HG02623 (cell line): ENCODE measurements around the gene DGLUCY.
"Not testable (repeated sequence)": the region's sequence is repeated elsewhere in the genome, so short reads cannot be mapped to it uniquely, and the experiment has no call there.

Source experiments
- ATAC-seq: cut with Tn5 transposase; IDR thresholded peaks from one replicate; pipeline ENCODE4 v1.9.1; 2021; ENCODE audit warnings: moderate library complexity; ENCODE audit not compliant: unreplicated experiment

The DGLUCY gene

DNA sequence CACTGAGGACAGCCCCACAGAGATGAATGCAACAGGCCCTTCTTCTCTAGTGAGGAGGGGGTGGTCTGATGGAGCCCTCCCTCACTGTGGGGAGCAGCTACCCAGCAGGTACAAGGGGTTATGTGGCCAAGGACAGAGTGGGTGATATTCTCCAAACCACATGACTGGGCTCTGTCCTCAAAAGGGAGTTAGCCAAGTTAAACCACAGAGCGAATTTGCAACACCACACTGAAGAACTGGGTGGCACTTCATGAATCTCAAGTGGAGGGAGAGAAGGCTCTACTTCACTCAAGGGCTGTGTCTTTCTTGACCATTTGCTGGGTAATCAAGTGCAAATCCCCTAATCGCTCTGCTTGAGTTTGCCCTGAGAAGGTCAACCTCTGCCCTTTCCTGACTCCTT is 118.2 kb downstream of the DGLUCY start:
- no peak for ATAC-seq

DNA sequence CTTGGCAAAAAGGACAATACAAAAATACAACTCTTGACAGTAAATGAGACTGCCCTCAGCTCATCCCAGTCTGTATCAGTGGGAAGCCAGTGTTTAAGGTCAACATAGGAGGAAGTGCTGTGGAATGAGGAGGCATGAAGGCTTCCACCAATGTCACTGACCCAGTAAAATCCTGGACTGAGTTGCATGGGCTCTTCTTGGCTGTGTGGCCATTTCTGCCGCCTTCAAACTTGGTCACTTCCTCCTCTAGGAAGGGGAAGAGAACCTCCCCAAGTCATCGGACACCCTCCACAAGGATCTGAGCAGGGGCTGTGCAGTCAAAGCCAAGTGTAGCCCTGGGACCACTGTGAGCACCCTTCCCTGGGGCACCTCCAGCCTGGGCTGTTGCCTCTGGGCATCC is 118.7 kb downstream of the DGLUCY start:
- ATAC-seq: no peak

- ATAC-seq: no peak
Observed at GRCh38 chr14:91233936-91234790, 120.3 kb downstream of the DGLUCY start.

DNA sequence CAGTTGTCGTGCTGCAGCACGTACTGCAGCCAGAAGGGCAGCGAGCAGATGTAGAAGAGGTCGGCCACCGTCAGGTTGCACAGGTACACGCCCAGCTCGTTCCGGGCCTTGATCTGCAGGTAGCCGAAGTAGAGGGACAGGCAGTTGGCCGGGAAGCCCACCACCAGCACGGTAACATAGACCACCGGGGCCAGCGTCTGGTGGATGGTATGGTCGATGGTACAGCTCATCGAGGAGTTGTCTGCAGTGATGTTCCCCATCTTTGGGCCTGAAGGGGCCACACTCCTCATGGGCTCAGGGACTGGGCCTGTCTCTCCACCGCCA is 120.9 kb downstream of the DGLUCY start:
- ATAC-seq: no peak

GRCh38 chr14:91235841-91236240 is 122.0 kb downstream of the DGLUCY start:
- ATAC-seq: no peak

- ATAC-seq: no peak
Observed at GRCh38 chr14:91237219-91237618, 123.3 kb downstream of the DGLUCY start.

GRCh38 chr14:91238085-91238484 is 124.2 kb downstream of the DGLUCY start:
- no peak for ATAC-seq

DNA sequence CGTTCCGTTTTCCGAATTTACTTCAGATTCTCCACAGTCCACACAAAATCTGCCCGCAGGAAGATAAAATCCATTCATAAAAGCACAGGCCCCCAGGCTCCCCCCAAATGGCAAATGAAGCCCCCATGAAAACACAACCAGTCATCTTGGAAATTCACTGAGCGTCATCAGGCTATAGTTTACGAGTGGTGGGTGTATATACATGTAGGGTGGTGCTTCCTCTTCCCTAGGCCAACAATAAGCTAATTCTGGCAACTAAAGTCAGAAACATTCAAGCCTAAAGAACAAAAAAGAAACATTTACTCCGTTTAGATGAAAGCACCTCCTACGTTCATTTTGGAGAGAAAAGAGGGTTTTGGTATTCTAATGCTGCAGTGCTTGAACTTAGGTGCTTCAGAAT is 124.8 kb downstream of the DGLUCY start:
- ATAC-seq: no peak

- ATAC-seq: peak; percentile 56
Observed at GRCh38 chr14:91241863-91242262, 128.0 kb downstream of the DGLUCY start.

GRCh38 chr14:91242635-91243034 is 128.8 kb downstream of the DGLUCY start:
- ATAC-seq: no peak

DNA sequence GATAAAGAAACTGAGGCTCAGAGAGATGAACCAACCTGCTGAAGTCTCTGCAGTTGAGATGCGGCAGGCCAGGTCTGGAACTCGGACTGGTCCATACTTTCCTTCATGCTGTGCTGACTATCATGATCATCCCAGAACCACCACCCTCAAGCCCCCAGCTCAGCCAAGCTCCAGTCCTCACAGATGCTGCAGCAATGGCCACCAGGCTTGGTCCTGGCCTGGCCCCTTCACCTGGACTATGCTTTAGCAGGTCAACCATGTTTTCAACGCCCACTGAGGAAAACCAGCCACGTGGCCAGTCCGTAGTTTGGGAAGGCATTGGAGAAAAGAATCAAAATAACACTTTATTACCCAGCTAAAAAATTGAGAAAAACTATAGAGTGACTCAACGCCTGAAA is 129.2 kb downstream of the DGLUCY start:
- ATAC-seq: no peak

GRCh38 chr14:91244501-91244901 is 130.6 kb downstream of the DGLUCY start, which contains the start of gene GPR68:
Gene GPR68 (minus strand): TSS chr14:91244704. CDS start chr14:91235050, 9,654 bp downstream.
- no peak for ATAC-seq

DNA sequence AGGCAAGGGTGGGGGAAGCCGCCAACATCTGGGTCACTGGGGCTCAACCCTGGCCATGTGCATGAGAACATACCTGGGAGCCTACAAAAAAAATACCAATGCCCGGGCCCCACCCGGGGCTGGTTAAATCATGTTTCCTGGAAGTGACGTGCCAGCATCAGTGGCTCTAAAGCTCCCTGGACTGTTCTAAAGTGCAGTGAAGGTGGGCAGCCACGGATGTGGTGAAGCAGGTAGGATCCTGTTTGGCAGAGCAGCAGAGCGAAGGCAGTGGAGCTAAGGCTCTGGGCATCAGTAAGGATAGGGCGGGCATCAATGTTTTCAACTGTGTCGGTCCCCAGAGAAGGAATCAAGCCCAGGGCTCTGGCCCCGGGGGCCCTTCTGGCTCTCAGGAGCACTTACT is 131.2 kb downstream of the DGLUCY start:
- ATAC-seq: no peak

DNA sequence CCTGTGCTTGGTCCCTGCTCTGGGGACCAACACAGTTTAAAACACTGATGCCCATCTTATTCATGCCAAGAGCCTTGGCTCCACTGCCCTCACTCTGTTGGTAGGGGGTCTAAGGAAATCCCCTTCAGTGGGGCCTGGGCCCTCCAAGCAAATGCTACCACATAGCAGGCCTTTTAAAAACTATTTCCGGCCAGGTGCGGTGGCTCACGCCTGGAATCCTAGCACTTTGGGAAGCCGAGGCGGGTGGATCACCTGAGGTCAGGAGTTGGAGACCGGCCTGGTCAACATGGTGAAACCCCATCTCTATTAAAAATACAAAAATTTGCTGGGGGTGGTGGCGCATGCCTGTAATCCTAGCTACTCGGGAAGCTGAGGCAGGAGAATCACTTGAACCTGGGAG is 131.7 kb downstream of the DGLUCY start:
- not testable (repeated sequence) for ATAC-seq

- no peak for ATAC-seq
Observed at GRCh38 chr14:91246051-91246852, 132.4 kb downstream of the DGLUCY start.

- ATAC-seq: peak; percentile 73
Observed at GRCh38 chr14:91249841-91250616, 136.2 kb downstream of the DGLUCY start.

GRCh38 chr14:91250912-91251311 is 137.0 kb downstream of the DGLUCY start:
- ATAC-seq: no peak

DNA sequence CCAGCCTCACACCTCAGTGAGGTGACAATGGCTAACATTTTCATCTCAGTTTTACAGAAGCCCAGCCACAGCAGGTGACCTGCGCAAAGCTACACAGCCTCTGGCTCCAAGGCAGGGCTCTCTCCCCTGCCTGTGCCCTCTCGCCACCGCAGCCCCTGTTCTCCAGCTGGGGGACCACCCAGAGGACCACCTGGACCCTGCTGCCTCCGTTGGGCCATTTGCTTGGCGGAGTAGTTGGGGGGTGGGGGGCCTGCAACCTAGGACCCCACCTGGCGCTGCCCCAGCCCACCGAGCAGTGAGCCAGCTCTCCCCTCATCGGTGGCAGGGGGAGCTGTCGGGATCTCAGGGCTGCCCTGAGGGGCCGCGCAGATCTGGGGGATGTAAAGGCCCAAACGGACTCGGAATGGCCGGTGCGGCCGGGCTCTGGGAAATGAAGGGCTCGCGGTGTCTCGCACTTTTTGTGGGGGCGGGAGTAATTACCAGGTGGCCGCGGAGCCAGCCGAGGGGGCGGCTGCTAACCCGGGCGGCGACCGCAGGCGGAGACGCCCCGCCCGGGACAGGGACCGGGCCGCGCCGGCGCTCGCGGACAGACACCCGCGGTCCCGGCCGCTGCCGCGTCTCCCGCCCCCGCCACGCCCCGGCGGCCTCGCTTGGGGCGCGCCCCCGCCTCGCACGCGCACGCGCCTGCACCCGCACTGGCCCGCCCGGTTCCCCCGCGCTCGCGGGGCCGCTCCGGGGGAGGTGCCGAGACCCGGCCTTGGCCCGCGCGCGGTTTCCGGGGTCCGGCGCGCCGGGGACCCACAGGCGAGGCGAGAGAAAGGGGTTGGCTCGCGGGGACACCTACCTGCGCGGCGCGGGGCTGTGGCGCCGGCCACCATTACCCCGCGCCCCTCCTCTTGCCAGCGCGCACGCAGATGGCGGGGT is 139.3 kb downstream of the DGLUCY start:
- ATAC-seq: no peak

GRCh38 chr14:91253795-91254323 is 140.0 kb downstream of the DGLUCY start:
- no peak for ATAC-seq

DNA sequence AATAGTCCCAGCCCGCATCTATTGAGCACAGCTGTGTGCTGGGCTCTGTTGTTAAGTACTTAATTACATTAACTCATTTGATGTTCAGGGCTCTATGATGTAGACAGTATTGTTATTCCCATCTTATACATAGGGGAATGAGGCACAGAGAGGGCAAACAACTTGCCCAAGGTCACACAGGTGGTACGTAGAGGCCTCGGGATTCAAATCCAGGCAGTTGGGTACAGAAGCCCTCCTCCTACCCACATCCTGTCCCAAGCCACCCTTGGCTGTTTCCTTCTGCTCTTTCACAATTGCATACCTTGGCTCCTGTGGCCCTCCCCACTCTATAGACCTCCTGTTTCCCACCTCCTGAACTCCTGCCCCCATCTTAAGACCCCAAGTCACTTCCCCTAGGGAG is 140.6 kb downstream of the DGLUCY start:
- no peak for ATAC-seq
